ENCODE data around the gene SKIC2. TPM values are rescaled to one million over a fixed set of nuclear protein-coding genes. Genes with fewer than 3 reads are reported as not detected.

Gene SKIC2
- total RNA-seq, 1 experiment from 2014 or later, result 64.2 TPM

GRCh38 chr6:31919624-31920303 is 39.2 kb upstream of the SKIC2 start:
- no peaks in the 10 kb centered on the region for H3K9me3 ChIP-seq (ENCODE audit: low read depth, low read length, poor library complexity, severe bottlenecking)
- no TSS peak for BruUV-seq (replicated peaks)
- H3K27me3 ChIP-seq (replicated peaks; ENCODE audit: insufficient read depth, low read depth, low read length, poor library complexity), result no peaks in the 10 kb centered on the region
- TF ChIP-seq CTCF (conservative IDR thresholded peaks at IDR 0.05; ENCODE audit: low read depth, low read length), result no peak
- TF ChIP-seq EZH2 (IDR thresholded peaks at IDR 0.05; ENCODE audit: borderline replicate concordance, low read depth, low read length, poor library complexity, severe bottlenecking), result no peak
- ChIA-PET CTCF (interaction anchor here (0.5 to 0.7 kb wide), 2 partner anchors 11 to 526 kb away, joined by 3 to 4 read pairs; no protein-coding TSS in a partner anchor), POLR2A (ENCODE audit: low non-redundant PET) (no interaction called here)
- intact Hi-C loops (cut with micrococcal nuclease; ENCODE audit: unreplicated experiment), result no loop called here
- no peaks in the 10 kb centered on the region for H3K36me3 ChIP-seq (ENCODE audit: insufficient read depth, low read length, poor library complexity, severe bottlenecking)
- no peak overlapping the region for H3K27ac ChIP-seq (ENCODE audit: low read depth, low read length, poor library complexity, severe bottlenecking)
- no peaks in the 10 kb centered on the region for H3K4me1 ChIP-seq (ENCODE audit: insufficient read depth, low read length, poor library complexity, severe bottlenecking)
- DNase-seq (ENCODE audit: low spot score), result no peak
- no peak overlapping the region for H3K4me3 ChIP-seq (ENCODE audit: low read depth, low read length, poor library complexity, severe bottlenecking)

GRCh38 chr6:31920811-31921210 is 38.2 kb upstream of the SKIC2 start:
- Histone ChIP-seq H3K4me1 (ENCODE audit: insufficient read depth, low read length, poor library complexity, severe bottlenecking) (no peaks in the 10 kb centered on the region), H3K27ac (ENCODE audit: low read depth, low read length, poor library complexity, severe bottlenecking) (no peak overlapping the region), H3K9me3 (ENCODE audit: low read depth, low read length, poor library complexity, severe bottlenecking) (no peaks in the 10 kb centered on the region), H3K4me3 (ENCODE audit: low read depth, low read length, poor library complexity, severe bottlenecking) (no peak overlapping the region), H3K36me3 (ENCODE audit: insufficient read depth, low read length, poor library complexity, severe bottlenecking) (no peaks in the 10 kb centered on the region), H3K27me3 (replicated peaks; ENCODE audit: insufficient read depth, low read depth, low read length, poor library complexity) (no peaks in the 10 kb centered on the region)
- intact Hi-C loops (cut with micrococcal nuclease; ENCODE audit: unreplicated experiment), result no loop called here
- DNase-seq (ENCODE audit: low spot score), result no peak
- POLR2A ChIA-PET (ENCODE audit: low non-redundant PET), result interaction anchor here (0.6 kb wide), 1 partner anchor 15 kb away, joined by 3 read pairs; no protein-coding TSS in a partner anchor
- no TSS peak for BruUV-seq (replicated peaks)
- CTCF ChIA-PET, result no interaction called here
- TF ChIP-seq CTCF (conservative IDR thresholded peaks at IDR 0.05; ENCODE audit: low read depth, low read length) (no peak), EZH2 (IDR thresholded peaks at IDR 0.05; ENCODE audit: borderline replicate concordance, low read depth, low read length, poor library complexity, severe bottlenecking) (no peak)

GRCh38 chr6:31922942-31923341 is 36.0 kb upstream of the SKIC2 start:
- BruUV-seq (replicated peaks), result no TSS peak
- TF ChIP-seq EZH2 (IDR thresholded peaks at IDR 0.05; ENCODE audit: borderline replicate concordance, low read depth, low read length, poor library complexity, severe bottlenecking) (no peak), CTCF (conservative IDR thresholded peaks at IDR 0.05; ENCODE audit: low read depth, low read length) (peak; percentile 35; the same call in 1 of the 2 replicates)
- intact Hi-C loops (cut with micrococcal nuclease; ENCODE audit: unreplicated experiment), result no loop called here
- POLR2A ChIA-PET (ENCODE audit: low non-redundant PET), result no interaction called here
- no peaks in the 10 kb centered on the region for H3K9me3 ChIP-seq (ENCODE audit: low read depth, low read length, poor library complexity, severe bottlenecking)
- no peak overlapping the region for H3K27ac ChIP-seq (ENCODE audit: low read depth, low read length, poor library complexity, severe bottlenecking)
- no peak overlapping the region for H3K4me3 ChIP-seq (ENCODE audit: low read depth, low read length, poor library complexity, severe bottlenecking)
- H3K4me1 ChIP-seq (ENCODE audit: insufficient read depth, low read length, poor library complexity, severe bottlenecking), result no peaks in the 10 kb centered on the region
- H3K27me3 ChIP-seq (replicated peaks; ENCODE audit: insufficient read depth, low read depth, low read length, poor library complexity), result no peaks in the 10 kb centered on the region
- CTCF ChIA-PET, result interaction anchor here (0.7 kb wide), 1 partner anchor 115 kb away, joined by 3 read pairs; no protein-coding TSS in a partner anchor
- H3K36me3 ChIP-seq (ENCODE audit: insufficient read depth, low read length, poor library complexity, severe bottlenecking), result no peaks in the 10 kb centered on the region
- DNase-seq (ENCODE audit: low spot score), result no peak

All from A673 (cell line).